Keratinocyte (primary cell): ENCODE measurements around the gene DIP2C.

Source experiments
- EZH2 ChIP-seq: IDR thresholded peaks from one replicate; pipeline ENCODE4 v1.6.1; 2012; ENCODE audit warnings: inconsistent platforms, mild to moderate bottlenecking, low read length, moderate library complexity
- TF ChIP-seq, protein P1 (sequence below), 3 experiments: IDR thresholded peaks in 1 of 3; conservative IDR thresholded peaks in 1 of 3; optimal IDR thresholded peaks in 1 of 3; 2 replicates in 2 of 3; 3 replicates in 1 of 3; pipeline versions ENCODE3 to v1.5.1; 2011; ENCODE audit warnings: low read length in 3 of 3, mild to moderate bottlenecking in 3 of 3, moderate library complexity in 2 of 3, control low read depth in 1 of 3, inconsistent platforms in 1 of 3; ENCODE audit not compliant: insufficient read depth in 2 of 3; ENCODE audit errors: extremely low read depth in 1 of 3

GRCh38 chr10:581776-582330, 107.6 kb downstream of the DIP2C start:
- TF ChIP-seq, protein P1, sequence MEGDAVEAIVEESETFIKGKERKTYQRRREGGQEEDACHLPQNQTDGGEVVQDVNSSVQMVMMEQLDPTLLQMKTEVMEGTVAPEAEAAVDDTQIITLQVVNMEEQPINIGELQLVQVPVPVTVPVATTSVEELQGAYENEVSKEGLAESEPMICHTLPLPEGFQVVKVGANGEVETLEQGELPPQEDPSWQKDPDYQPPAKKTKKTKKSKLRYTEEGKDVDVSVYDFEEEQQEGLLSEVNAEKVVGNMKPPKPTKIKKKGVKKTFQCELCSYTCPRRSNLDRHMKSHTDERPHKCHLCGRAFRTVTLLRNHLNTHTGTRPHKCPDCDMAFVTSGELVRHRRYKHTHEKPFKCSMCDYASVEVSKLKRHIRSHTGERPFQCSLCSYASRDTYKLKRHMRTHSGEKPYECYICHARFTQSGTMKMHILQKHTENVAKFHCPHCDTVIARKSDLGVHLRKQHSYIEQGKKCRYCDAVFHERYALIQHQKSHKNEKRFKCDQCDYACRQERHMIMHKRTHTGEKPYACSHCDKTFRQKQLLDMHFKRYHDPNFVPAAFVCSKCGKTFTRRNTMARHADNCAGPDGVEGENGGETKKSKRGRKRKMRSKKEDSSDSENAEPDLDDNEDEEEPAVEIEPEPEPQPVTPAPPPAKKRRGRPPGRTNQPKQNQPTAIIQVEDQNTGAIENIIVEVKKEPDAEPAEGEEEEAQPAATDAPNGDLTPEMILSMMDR (optimal IDR thresholded peaks at IDR 0.05 in 1 of 3, IDR thresholded peaks at IDR 0.05 in 1 of 3, conservative IDR thresholded peaks at IDR 0.05 in 1 of 3; ENCODE audit: extremely low read depth in 1 of 3, insufficient read depth in 2 of 3, low read length in 3 of 3), result no peak
- no peak for TF ChIP-seq EZH2
